DND-41 (cell line): Measurements from ENCODE around the gene ATP11B.

Source experiments
- ATAC-seq: fragments of 200-7000 bp; cut with Tn5 transposase; 3 replicates; pipeline ENCODE4 v1.9.1; 2021; ENCODE audit warnings: low read depth; ENCODE audit not compliant: insufficient read depth
- DNase-seq: peaks from one replicate; pipeline ENCODE4 v3.0.0-alpha.2; 2020
- H2AFZ ChIP-seq: 2 replicates; pipeline ENCODE4 v1.6.0; 2012; ENCODE audit warnings: low read depth, low read length
- H3K27ac ChIP-seq: 2 replicates; pipeline ENCODE4 v1.5.1; 2012; ENCODE audit warnings: low read length, inconsistent platforms
- H3K27me3 ChIP-seq: fragments of 200-600 bp; sonication (generic); 2 replicates; pipeline ENCODE4 v1.6.0; 2012; ENCODE audit warnings: low read length, mild to moderate bottlenecking, inconsistent platforms; ENCODE audit not compliant: insufficient read depth, poor library complexity
- H3K36me3 ChIP-seq: 2 replicates; pipeline ENCODE4 v1.5.1; 2012; ENCODE audit warnings: low read length, inconsistent platforms; ENCODE audit not compliant: insufficient read depth
- H3K4me1 ChIP-seq: 2 replicates; pipeline ENCODE4 v1.5.1; 2012; ENCODE audit warnings: mild to moderate bottlenecking, low read length; ENCODE audit not compliant: insufficient read depth
- H3K4me2 ChIP-seq: 2 replicates; pipeline ENCODE4 v1.6.0; 2012; ENCODE audit warnings: mild to moderate bottlenecking, moderate library complexity, low read length, inconsistent platforms; ENCODE audit not compliant: insufficient read depth
- H3K4me3 ChIP-seq, 2 experiments: fragments of 200-600 bp in 1 of 2; shearing (Covaris generic) in 1 of 2; 2 replicates each; pipeline ENCODE4 v1.5.1; 2012 to 2016; ENCODE audit warnings: inconsistent platforms in 2 of 2, low read length in 2 of 2, mild to moderate bottlenecking in 2 of 2, low read depth in 1 of 2, moderate library complexity in 1 of 2
- H3K79me2 ChIP-seq: 2 replicates; pipeline ENCODE4 v1.6.0; 2012; ENCODE audit warnings: low read length, inconsistent platforms; ENCODE audit not compliant: insufficient read depth
- H3K9ac ChIP-seq: 2 replicates; pipeline ENCODE4 v1.6.0; 2012; ENCODE audit warnings: low read depth, mild to moderate bottlenecking, inconsistent platforms, low read length, moderate library complexity
- H3K9me3 ChIP-seq: 2 replicates; pipeline ENCODE4 v1.5.1; 2012; ENCODE audit warnings: low read length, moderate library complexity, mild to moderate bottlenecking, inconsistent platforms; ENCODE audit not compliant: insufficient read depth, severe bottlenecking
- H4K20me1 ChIP-seq: 2 replicates; pipeline ENCODE4 v1.6.0; 2012; ENCODE audit warnings: low read length; ENCODE audit not compliant: insufficient read depth
- CTCF ChIP-seq: IDR thresholded peaks from 2 replicates; pipeline ENCODE4 v1.5.1; 2012; ENCODE audit warnings: borderline replicate concordance, low read length, moderate library complexity, mild to moderate bottlenecking; ENCODE audit not compliant: poor library complexity, severe bottlenecking; ENCODE audit errors: extremely low read depth
- EZH2 ChIP-seq: IDR thresholded peaks from 3 replicates; pipeline ENCODE4 v1.6.1; 2012; ENCODE audit warnings: borderline replicate concordance, low read depth, mild to moderate bottlenecking, moderate library complexity, low read length, inconsistent platforms; ENCODE audit not compliant: severe bottlenecking

ATP11B gene

DNA sequence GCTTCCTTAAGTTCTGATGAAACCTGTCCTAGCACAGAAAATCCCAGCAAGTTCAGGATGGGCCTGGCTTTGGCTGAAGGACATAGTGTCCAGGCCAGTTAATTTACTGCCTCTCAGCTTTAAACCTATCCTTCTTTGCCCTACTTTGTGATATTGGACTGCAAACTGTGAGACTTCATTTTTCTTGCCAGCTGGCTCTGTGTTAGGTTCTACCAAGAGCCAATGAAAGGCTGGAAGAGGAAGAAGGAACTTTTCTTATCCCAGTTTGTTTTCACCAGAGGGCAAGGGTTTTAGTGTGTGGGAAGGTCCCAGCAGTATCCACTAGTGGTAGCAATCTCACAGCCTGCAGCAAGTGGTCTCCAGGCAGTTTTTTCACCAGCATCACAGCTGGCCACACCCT, 168.9 kb downstream of the ATP11B start:
- Histone ChIP-seq H3K4me2 (no peak overlapping the region), H3K36me3 (peaks cover 53% of the 10 kb centered on the region), H3K79me2 (peaks cover 69% of the 10 kb centered on the region), H3K4me3 (no peak overlapping the region), H4K20me1 (peaks cover 33% of the 10 kb centered on the region), H2AFZ (no peak overlapping the region), H3K27me3 (no peaks in the 10 kb centered on the region), H3K4me1 (peaks cover 2% of the 10 kb centered on the region; the same call in 1 of the 2 replicates), H3K9me3 (no peaks in the 10 kb centered on the region), H3K27ac (no peak overlapping the region), H3K9ac (no peak overlapping the region)
- ATAC-seq (no peak), DNase-seq (no peak)
- TF ChIP-seq CTCF = no peak
- no peak for TF ChIP-seq EZH2

GRCh38 chr3:182964179-182964578, 170.9 kb downstream of the ATP11B start:
- no peak overlapping the region for H3K27ac ChIP-seq
- ATAC-seq (no peak), DNase-seq (no peak)
- H3K4me3 ChIP-seq = no peak overlapping the region
- peaks cover 45% of the 10 kb centered on the region for H3K36me3 ChIP-seq
- H3K79me2 ChIP-seq = peaks cover 83% of the 10 kb centered on the region
- H2AFZ ChIP-seq = no peak overlapping the region
- peaks cover 22% of the 10 kb centered on the region for H3K4me1 ChIP-seq
- H3K9ac ChIP-seq = no peak overlapping the region
- H4K20me1 ChIP-seq = peaks cover 52% of the 10 kb centered on the region
- no peaks in the 10 kb centered on the region for H3K27me3 ChIP-seq
- TF ChIP-seq EZH2 = no peak
- TF ChIP-seq CTCF = no peak
- no peaks in the 10 kb centered on the region for H3K9me3 ChIP-seq
- H3K4me2 ChIP-seq = no peak overlapping the region

DNA sequence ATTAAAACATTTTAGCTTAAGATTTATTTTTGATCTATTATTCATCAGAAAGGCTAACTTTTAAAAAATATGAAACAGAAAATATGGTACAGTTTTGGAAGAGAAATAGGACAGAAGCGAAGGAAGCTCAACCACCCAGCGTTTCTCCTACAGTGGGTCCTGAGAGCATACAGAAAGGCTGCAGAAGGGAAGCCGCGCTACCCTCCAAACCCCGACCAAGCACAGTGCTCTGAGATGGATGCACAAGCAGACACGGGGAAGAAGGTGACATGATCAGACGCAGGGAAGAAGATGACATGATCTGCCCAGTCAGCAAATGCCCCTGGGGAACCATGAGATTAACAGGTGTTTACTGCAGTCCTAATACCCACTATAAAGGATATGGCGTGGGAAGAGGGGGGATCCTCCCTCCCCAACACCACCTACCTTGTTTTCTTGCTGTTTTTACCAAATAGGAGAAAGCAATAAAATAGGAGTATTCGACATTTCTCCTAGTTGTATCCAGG, 172.6 kb downstream of the ATP11B start:
- Histone ChIP-seq H3K9ac (no peak overlapping the region), H3K9me3 (no peaks in the 10 kb centered on the region), H3K4me2 (no peak overlapping the region), H2AFZ (no peak overlapping the region), H3K4me3 (no peak overlapping the region), H4K20me1 (peaks cover 57% of the 10 kb centered on the region), H3K27me3 (no peaks in the 10 kb centered on the region), H3K79me2 (peaks cover 93% of the 10 kb centered on the region), H3K27ac (0 out of 2 replicates have a peak overlapping the region, but pooled peaks have one; percentile 22), H3K36me3 (peaks cover 31% of the 10 kb centered on the region), H3K4me1 (peaks cover 31% of the 10 kb centered on the region)
- DNase-seq = no peak
- TF ChIP-seq EZH2 = no peak
- TF ChIP-seq CTCF = no peak
- no peak for ATAC-seq
